Erythroblast (primary cell): Measurements from ENCODE around the gene YPEL2.

Experiments
- GATA1 ChIP-seq: IDR thresholded peaks from 2 replicates; pipeline ENCODE4 v1.6.1; 2011; ENCODE audit warnings: low read depth, mild to moderate bottlenecking, control low read depth, low read length, moderate library complexity
- POLR2A ChIP-seq: IDR thresholded peaks from 2 replicates; pipeline ENCODE4 v1.6.1; 2011; ENCODE audit warnings: mild to moderate bottlenecking, low read length

DNA sequence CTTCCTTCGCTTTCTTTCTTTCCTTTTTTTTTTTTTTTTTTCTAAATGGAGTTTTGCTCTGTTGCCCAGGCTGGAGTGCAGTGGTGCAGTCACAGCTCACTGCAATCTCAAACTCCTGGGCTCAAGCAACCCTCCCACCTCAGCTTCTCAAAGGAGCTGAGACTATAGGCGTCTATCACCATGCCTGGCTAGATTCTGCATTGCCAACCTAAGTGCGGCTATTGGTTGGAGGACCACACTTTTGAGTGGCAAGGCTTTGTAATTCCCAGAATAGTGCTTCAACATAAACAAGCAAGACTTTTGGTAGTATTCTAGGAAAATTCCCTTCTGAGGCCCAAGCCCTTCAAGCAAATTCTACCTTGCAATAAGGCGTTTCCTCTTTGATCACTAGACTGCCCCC, 107.8 kb downstream of the YPEL2 start:
- TF ChIP-seq POLR2A (no peak), GATA1 (no peak)
